NCI-H510A (cell line): ENCODE data around the gene PUS7.
A peak's percentile ranks its signal among the peaks of the same experiment; 100 is the strongest.
"Not testable (repeated sequence)": the region's sequence is repeated elsewhere in the genome, so short reads cannot be mapped to it uniquely, and the experiment has no call there.

Experiments used
- DNase-seq: peaks from one replicate; lab custom pipeline; 2025; lab: John Stamatoyannopoulos, UW

Gene PUS7, protein sequence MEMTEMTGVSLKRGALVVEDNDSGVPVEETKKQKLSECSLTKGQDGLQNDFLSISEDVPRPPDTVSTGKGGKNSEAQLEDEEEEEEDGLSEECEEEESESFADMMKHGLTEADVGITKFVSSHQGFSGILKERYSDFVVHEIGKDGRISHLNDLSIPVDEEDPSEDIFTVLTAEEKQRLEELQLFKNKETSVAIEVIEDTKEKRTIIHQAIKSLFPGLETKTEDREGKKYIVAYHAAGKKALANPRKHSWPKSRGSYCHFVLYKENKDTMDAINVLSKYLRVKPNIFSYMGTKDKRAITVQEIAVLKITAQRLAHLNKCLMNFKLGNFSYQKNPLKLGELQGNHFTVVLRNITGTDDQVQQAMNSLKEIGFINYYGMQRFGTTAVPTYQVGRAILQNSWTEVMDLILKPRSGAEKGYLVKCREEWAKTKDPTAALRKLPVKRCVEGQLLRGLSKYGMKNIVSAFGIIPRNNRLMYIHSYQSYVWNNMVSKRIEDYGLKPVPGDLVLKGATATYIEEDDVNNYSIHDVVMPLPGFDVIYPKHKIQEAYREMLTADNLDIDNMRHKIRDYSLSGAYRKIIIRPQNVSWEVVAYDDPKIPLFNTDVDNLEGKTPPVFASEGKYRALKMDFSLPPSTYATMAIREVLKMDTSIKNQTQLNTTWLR

DNA sequence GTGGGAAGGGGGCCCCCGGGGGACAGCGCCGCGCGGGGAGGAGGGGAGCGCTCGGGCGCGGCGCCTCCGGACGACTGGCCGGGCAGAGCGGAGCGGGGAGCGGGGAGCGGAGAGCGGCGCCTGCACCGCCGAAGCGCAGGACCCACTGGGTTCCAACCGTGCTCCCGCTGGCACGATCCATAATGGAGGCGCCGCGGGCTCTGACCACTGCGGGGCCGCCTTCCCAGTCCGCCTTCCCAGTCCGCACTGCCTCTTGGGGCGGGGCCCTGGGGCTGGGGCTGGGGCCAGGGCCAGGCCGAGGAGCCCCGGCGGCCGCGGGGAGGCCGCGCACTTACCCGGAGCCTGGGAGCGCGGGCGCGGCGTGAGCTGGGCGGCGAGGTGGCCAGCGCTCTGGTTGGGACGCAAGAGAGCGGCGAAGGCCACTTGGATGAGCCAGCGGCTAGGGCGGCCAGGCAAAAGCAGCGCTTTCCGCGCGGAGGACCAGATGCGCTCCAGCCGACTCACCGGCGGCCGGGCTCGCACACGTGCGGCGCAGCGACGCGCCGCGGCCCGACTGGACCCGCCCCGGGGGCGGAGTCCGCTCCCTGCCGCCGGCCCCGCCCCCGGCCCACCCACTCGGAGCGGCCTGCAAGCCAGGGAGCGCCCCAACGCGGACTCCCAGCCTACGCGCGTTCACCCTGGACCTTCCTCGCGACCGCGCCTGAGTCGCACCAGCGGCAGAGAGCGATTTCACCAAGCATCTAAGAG is at the start of gene PUS7:
TSS of gene PUS7 (minus strand) at position 555 of the 747 bp plus-strand sequence. CDS start 13,759 bp downstream, outside the sequence.
- DNase-seq, result peak; percentile 68

DNA sequence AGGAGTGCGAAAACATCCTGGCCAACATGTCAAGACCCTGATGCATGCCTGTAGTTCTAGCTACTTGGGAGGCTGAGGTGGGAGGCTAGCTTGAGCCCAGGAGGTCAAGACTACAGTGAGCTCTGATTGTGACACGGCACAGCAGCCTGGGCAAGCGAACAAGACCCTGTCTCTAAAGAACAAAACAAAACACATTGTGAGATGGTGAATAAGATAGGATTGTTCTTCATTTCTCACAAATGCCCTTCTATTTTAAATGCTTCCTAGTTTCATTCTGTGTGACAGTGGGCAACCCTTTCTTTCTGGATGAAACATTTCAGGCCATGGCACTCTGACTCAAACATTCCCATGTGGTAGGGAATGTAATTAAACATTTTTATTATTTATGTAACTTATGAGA is 45.8 kb upstream of the PUS7 start:
- DNase-seq, result no peak

DNA sequence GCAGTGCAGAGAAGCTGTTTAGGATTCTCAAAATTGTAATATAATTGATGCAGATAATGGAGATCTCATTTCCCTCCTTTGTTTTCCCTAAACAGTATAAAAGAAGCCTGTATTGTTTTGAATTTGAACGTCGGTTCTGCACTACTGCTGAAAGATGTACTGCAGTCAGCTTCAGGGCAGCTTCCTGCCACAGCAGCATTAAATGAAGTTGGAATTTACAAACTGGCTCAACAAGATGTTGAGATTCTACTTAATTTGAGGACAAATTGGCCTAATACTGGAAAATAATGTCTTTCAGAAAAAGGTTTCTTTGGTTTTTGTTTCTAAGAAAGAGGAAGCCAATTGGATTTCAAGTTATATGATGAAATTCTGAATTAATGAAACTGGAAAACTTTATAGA is 45.0 kb upstream of the PUS7 start:
- DNase-seq, result no peak

DNA sequence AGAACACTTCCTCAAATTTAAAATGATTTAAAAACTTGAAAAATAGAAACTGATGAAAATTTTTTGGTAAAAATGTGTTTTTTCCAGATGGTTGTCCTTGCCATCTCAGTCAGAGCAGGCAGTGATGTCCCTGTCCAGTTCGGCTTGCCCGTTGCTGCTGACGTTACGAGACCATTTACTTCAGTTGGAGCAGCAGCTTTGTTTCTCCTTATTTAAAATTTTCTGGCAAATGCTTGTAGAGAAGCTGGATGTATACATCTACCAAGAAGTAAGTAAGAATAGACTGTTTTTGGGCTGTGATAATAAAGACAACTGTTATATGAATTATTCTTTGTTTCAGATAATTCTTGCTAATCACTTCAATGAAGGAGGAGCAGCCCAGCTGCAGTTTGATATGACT is 43.1 kb upstream of the PUS7 start:
- no peak for DNase-seq

DNA sequence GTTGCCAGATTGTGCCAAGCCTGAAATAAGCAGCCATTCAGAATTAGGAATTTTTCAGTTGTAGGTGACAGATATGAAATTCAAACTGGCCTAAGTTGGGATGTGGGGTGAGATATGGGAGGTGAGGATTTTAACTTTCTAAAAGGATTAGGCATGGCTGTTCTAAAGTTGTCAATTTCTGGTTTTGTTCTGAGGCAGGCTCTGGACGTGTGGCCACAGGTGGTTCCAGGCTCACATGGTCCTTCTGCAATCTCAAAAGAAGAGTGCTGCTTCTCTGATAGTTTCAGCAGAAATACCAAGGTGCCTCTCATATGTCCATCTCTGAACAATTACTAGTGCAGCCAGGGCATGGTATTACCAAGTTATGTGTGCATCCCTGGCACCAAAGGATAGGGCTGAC is 37.9 kb upstream of the PUS7 start:
- DNase-seq, result no peak

DNA sequence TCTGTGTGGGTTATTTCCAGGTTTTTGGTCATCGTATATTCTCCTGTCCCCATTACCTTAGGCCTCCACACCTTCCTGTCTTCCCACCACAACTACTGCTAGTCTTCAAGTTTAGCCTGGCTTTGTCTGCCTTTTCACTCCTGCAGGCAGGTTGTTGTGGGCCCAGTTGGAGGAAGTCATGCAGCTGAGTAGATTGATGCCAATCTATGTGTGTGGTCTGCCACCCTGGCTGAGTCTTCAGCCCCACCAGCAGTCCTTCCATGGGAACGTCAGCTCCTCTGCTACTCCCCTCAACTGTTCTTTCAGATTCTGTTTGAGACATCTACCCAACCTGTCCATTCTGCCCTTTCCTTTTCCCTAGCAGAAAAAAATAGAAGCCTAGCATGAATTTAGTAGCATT is 16.3 kb upstream of the PUS7 start:
- no peak for DNase-seq

DNA sequence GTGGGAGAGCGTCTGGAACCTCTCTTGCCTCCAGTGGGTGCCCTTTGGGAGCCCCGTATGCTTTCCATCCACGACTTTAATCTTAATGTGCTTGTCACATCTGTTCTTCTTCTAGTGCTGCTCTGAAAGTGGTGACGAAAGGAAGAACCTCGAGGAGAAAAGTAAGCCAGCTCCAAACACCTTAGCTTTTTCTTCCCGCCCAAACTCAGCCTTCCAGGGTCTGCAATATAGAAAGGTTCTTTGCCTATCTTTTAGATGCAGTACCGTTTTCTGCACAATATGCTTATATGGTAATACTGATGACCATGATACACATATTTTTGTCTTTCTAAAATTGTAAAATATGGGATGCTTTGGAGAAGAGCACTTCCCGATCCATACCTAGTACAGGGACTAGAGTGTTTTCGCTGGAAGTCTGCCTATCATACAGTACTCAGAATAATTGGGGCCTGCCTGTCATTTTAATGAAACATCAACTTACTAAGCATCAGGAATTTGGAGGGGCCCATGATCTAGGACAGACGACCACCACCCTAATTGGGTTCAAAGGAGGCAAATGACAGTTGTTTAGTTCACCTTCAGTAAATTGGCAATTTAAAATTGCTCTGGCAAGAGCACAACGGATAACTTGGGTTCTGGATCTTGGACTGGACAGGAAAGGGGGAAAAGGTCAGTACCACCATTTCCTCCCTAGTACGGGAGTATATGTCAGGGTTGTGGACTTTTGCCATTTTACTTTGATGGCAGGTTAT is 10.8 kb upstream of the PUS7 start:
- DNase-seq, result no peak

DNA sequence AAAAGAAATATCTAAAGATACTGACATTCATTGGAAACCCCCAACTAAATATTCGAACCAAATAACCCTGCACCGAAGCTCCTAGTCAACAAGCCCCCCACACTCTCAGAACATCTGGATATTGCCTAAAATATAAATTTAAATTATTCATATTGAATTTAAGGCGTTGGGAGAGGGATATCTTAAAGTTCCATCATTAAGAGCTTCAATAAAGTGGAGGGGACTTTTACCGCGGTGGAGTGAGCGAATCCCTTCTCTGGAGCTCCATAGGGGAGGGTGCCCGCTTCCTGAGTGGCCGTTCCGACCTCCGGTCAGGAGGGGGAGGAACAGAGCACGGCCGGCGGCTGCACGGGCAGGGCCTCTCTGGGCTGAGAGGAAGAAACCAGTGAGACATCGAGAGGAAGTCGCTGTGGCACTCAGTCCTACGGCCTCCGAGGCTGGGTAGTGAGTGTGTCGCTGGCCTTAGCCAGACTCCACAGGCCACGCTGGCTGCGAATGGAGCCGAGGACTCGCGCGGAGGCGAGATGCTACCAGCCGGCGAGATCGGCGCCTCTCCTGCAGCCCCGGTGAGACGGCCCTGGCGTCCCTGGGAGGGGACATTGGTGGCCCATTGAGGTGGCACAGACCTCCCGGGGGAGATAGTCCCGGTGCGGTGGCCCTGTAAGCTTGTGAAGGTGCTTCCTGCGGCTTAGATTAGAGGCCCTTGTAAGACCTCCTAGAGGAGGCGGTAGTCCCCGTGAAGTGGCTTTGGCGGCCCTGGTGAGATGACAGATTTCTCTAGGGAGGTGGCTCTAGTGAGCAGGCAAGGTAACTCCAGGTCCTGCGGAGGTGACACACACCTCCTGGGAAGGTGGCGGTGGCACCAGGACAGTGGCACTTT is 10.0 kb upstream of the PUS7 start, which contains the start of gene RINT1:
TSS of gene RINT1 (plus strand) at position 410 of the 880 bp plus-strand sequence. CDS start at position 525, 115 bp downstream.
- DNase-seq, result peak; percentile 68

DNA sequence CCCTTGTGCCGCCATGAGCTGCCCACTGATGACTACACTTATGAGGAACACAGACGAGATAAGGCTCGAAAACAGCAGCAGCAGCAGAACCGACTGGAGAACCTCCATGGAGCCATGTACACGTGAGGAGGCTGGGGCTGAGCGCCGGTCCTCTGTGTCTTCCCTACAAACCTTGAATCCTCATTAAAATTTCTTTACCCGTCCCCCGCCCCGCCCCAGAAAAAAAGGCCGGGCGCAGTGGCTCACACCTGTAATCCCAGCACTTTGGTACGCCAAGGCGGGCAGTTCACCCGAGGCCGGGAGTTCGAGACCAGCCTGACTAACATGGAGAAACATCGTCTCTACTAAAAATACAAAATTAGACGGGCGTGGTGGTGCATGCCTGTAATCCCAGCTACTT is 8.5 kb upstream of the PUS7 start:
- no peak for DNase-seq

DNA sequence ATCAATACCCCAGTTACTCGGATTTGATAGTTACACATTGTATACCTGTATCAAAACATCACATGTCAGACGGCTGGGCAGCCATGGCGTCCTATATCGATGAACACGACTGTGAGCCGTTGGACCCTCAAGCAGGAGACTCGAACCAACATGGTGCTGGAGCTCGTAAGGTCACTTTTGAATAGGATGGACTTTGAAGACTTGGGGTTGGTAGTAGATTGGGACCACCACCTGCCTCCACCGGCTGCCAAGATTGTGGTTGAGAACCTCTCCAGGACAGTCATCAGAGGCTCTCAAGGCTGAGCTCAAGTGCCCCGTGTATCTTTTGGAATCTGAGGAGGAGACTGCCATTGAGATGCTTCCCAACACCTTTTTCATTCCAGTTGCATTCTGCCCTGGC is 8.1 kb upstream of the PUS7 start:
- no peak for DNase-seq

DNA sequence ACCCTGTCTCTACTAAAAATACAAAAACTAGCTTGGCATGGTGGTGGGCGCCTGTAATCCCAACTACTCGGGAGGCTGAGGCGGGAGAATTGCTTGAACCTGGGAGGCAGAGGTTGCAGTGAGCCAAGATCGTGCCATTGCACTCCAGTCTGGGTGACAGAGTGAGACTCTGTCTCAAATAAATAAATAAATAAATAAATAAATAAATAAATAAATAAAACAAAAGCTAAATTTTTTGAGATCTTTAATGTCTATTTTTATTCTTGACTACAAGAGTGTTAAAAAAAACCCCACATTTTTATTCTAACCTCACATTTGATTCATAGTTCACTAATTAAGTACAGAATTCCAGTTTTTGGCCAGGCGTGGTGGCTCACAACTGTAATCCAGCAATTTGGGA is 5.7 kb upstream of the PUS7 start:
- not testable (repeated sequence) for DNase-seq

DNA sequence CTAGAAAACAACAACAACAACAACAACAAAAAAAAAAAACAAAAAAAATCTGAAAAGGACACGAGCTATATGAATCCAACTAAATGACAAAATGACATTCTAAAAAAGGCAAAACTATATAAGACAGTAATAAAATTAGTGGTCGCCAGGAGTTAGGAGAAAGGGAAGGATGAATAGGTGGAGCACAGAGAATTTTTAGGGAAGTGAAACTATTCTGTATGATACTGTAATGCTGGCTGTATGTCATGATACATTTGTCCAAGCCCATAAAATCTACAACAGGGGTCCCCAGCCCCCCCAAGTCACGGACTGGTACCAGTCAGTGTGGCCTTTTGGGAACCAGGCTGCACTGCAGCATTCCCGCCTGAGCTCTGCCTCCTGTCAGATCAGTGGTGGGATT is 2.8 kb upstream of the PUS7 start:
- no peak for DNase-seq

DNA sequence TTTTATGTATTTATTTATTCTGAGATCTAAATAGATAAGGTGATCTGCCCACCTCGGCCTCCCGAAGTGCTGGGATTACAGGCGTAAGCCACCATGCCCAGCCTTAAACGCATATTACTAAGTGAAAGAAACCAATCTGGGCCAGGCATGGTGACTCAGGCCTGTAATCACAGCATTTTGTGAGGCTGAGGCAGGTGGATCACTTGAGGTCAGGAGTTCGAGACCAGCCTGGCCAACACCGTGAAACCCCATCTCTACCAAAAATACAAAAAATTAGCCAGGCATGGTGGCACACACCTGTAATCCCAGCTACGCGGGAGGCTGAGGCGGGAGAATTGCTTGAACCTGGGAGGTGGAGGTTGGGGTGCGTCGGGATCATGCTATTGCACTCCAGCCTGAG is 2.4 kb upstream of the PUS7 start:
- not testable (repeated sequence) for DNase-seq

DNA sequence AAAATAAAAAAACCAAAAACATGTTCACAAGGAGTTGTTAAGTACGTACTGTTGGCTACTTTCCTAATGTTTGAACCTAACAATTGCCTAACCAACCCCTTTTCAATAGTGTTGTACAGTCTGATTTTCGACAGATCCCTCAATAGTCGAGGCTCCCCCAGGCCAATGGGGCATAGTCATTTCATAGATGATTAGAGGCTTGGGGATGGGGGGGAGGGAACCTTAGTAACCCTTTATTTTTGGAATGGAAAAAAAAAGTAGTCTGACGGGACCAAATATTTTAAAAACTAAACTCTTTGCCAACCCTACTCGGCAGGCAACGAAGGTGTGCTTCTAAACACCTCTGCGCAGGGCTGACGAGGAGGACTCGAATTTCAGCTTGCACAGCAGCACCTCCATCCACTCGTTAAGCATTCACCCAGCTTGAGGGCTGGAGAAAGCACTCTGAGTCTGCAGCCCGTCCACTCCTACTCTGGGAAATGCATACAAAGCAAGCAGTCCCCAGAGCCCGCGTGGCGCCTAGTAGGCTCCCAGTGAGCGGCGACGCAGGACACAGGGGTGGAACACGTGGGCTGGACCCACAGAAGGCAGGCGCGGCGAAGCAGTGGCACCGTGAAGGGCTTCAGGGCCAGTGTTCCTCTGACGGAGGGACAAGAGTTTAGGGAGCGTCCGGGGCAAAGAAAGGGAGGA is 899 bp downstream of the PUS7 start:
- peak; percentile 15 for DNase-seq

DNA sequence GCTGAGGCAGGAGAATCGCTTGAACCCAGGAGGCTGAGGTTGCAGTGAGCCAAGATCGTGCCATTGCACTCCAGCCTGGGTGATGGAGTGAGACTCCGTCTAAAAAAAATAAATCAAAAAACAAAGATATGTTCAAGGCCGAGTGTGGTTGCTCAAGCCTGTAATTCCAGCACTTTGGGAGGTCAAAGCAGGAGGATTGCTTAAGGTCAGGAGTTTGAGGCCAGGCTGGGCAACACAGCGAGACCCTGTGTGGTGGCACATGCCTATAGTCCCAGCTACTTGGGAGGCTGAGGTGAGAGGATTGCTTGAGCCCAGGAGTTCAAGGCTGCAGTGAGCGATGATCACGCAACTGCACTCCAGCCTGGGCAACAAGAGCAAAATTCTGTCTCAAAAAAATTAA is 1.5 kb downstream of the PUS7 start:
- not testable (repeated sequence) for DNase-seq

DNA sequence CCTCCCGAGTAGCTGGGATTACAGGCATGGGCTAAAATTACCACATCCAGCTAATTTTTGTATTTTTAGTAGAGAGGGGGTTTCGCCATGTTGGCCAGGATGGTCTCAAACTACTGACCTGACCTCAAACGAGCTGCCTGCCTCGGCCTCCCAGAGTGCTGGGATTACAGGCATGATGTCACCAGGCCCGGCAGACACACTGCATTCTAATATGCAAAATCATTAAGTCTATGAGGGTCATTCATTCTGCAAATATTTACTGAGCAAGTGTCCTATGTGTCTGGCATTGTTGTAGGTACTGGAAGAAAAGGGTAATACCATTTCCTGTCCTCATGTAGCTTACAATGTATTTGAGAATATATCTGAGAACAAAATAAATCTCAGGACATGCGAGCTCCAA is 2.7 kb downstream of the PUS7 start:
- no peak for DNase-seq

DNA sequence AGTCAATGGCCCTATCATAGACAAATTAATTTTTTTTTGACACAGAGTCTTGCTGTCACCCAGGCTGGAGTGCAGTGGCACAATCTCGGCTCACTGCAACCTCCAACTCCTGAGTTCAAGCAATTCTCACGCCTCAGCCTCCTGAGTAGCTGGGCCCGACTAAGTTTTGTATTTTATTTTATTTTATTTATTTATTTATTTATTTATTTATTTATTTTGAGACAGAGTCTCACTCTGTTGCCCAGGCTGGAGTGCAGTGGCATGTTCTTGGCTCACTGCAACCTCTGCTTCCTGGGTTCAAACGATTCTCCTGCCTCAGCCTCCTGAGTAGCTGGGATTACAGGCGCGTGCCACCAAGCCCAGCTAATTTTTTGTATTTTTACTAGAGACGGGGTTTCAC is 6.5 kb downstream of the PUS7 start:
- not testable (repeated sequence) for DNase-seq

DNA sequence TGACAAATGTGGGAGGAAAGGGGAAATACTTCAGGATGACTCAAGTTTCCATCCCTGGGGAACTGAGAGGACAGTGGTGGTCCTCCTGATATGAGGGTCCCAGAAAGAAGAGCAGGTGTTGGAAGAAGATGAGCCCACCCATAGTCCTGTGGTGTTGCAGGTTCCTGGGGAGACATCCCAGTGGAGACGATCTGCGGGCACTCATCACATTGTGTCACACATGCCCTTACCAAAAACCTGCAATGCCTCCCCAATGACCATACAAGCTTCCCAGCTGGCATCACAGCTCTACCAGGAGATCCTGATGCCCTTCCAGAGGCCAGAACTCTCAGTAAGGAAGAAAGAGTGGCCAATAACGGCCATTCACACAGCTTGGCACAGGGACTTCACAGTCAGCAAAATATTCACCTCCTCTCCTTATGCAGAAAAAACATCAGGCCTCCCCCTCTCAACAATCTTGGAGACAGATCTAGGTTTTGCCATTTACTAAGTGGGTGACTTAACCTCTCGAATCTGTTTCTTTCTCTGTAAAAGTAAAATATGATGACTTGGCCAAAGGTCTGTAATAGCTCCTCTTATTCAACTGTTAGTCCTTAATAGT is 9.0 kb downstream of the PUS7 start:
- DNase-seq, result no peak

DNA sequence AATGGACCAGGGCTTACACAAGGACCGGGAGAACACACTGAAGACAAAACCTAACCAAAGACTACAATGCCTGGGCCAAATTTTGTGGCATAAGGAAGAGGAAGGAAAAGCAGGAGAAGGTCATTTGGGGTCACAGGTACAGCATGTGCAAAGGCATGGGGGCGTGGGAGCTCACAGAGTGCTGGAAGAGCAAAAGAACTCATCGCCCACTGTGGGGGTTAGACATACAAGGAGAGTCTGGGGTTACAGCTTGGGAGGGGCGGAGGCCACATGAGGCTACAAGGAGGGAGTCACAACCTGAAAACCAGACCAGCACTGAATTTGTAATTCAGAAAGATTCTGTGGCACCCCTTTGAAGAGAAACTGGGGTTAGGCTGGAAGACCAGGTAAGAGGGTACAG is 9.7 kb downstream of the PUS7 start:
- no peak for DNase-seq

DNA sequence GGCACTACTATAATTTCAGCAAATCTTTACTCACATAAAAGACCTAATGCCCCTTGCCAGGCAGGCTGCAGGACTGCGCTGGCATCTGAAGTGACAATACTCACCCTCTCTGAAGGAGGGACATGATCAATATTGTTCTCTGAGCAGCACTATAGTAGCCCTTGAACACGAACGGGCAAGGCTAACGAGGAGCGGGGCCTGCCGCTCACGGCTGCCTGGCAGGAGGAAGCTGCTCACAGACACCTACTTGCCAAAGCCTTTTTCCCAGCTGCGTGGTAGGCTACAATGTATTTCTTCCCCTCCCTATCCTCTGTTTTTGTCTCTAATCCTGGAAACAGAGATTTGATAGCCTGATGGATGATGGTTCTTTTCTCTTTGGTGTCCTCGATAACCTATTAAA is 19.9 kb downstream of the PUS7 start:
- DNase-seq, result no peak
